GM13977 (cell line): Measurements from ENCODE around the gene OR4C16.

ENCODE experiments used
- DNase-seq: peaks from one replicate; pipeline ENCODE4 v3.0.0; 2012; ENCODE audit warnings: low spot score
- CTCF ChIP-seq: IDR thresholded peaks from 2 replicates; pipeline ENCODE4 v1.5.1; 2012; ENCODE audit warnings: mild to moderate bottlenecking, control low read depth; ENCODE audit not compliant: insufficient read depth; ENCODE audit errors: extremely low read depth, missing control alignments
- in situ Hi-C: fragments of 300-500 bp; cut with MboI; formaldehyde crosslinking; loops from one replicate; pipeline ENCODE4 v1.12.0; 2022; ENCODE audit warnings: low sequenced_read_pairs, low pct_unique_long_range_greater_than_20kb, mixed read lengths, inconsistent platforms; ENCODE audit not compliant: unreplicated experiment

OR4C16 gene

GRCh38 chr11:55571828-55572227 is at the start of gene OR4C16:
OR4C16 (plus strand) TSS chr11:55572128; CDS start chr11:55572128, 0 bp downstream.
- in situ Hi-C loops: no loop called here
- DNase-seq: no peak
- TF ChIP-seq CTCF: no peak

- in situ Hi-C loops: no loop called here
- no peak for DNase-seq
- no peak for TF ChIP-seq CTCF
Measured at GRCh38 chr11:55554169-55554568, 17.8 kb upstream of the OR4C16 start, which contains the start of gene OR4C15. OR4C15 (plus strand) TSS chr11:55554469; CDS start chr11:55554469, 0 bp downstream.

GRCh38 chr11:55572548-55572947 is 620 bp downstream of the OR4C16 start:
- TF ChIP-seq CTCF: no peak
- in situ Hi-C loops: no loop called here

GRCh38 chr11:55607545-55607944 is 35.6 kb downstream of the OR4C16 start, which contains the start of gene OR4C11:
OR4C11 (minus strand) TSS chr11:55607645; CDS start chr11:55604373, 3,272 bp downstream.
- no peak for TF ChIP-seq CTCF
- DNase-seq: no peak
- in situ Hi-C loops: no loop called here

More at GRCh38 chr11:55572548-55572947, 620 bp downstream of the OR4C16 start:
- DNase-seq: no peak
